HepG2 (cell line): Measurements from ENCODE around the gene TIAM2. TPM values are rescaled to one million over a fixed set of nuclear protein-coding genes. Genes with fewer than 3 reads are reported as not detected.

Experiments used
- AHR ChIP-seq: IDR thresholded peaks from 2 replicates; pipeline ENCODE4 v1.6.1; 2018; ENCODE audit warnings: missing genetic modification reagents, missing compliant biosample characterization
- AKAP8 ChIP-seq: sonication (generic); formaldehyde crosslinking; IDR thresholded peaks from 2 replicates; pipeline ENCODE4 v1.5.1; 2020; ENCODE audit warnings: mild to moderate bottlenecking, missing genetic modification reagents
- ARID3A ChIP-seq: IDR thresholded peaks from 2 replicates; pipeline ENCODE4 v1.6.1; 2012; ENCODE audit warnings: low read depth, low read length, improper control_type of control experiment
- CEBPB ChIP-seq: IDR thresholded peaks from 2 replicates; pipeline ENCODE4 v1.6.1; 2011; ENCODE audit warnings: low read depth, low read length, improper control_type of control experiment, borderline replicate concordance
- CHD4 ChIP-seq: fragments of 200-600 bp; sonication (generic); IDR thresholded peaks from 2 replicates; pipeline ENCODE4 v1.7.0; 2017; ENCODE audit warnings: mild to moderate bottlenecking, low read length, borderline replicate concordance
- FIP1L1 ChIP-seq: fragments of 200-400 bp; formaldehyde crosslinking; IDR thresholded peaks from 2 replicates; pipeline ENCODE4 v1.6.1; 2018; ENCODE audit warnings: low read depth, mild to moderate bottlenecking, low read length, moderate library complexity, borderline replicate concordance; ENCODE audit not compliant: insufficient read depth
- FOSL2 ChIP-seq: sonication (generic); formaldehyde crosslinking; IDR thresholded peaks from 2 replicates; pipeline ENCODE4 v1.4.0; 2020; ENCODE audit warnings: missing genetic modification reagents
- HNRNPH1 ChIP-seq: fragments of 200-400 bp; formaldehyde crosslinking; optimal IDR thresholded peaks from 2 replicates; pipeline ENCODE3; 2017; ENCODE audit warnings: mild to moderate bottlenecking, low read depth, low read length
- HOXA7 ChIP-seq: sonication (generic); formaldehyde crosslinking; IDR thresholded peaks from 2 replicates; pipeline ENCODE4 v1.8.1; 2022; ENCODE audit warnings: mild to moderate bottlenecking, missing genetic modification reagents, moderate library complexity
- MAFK ChIP-seq, 2 experiments: IDR thresholded peaks in 1 of 2; conservative IDR thresholded peaks in 1 of 2; 2 replicates each; pipeline ENCODE4 v1.6.1; 2011; ENCODE audit warnings: improper control_type of control experiment in 2 of 2, low read length in 2 of 2
- MTF2 ChIP-seq: sonication (generic); formaldehyde crosslinking; IDR thresholded peaks from 2 replicates; pipeline ENCODE4 v1.5.0; 2020; ENCODE audit warnings: missing genetic modification reagents, borderline replicate concordance
- RBM22 ChIP-seq: fragments of 200-400 bp; formaldehyde crosslinking; optimal IDR thresholded peaks from 2 replicates; pipeline ENCODE3; 2017; ENCODE audit warnings: mild to moderate bottlenecking, low read length, moderate library complexity
- SAFB2 ChIP-seq: sonication (generic); formaldehyde crosslinking; IDR thresholded peaks from 2 replicates; pipeline ENCODE4 v1.5.1; 2020; ENCODE audit warnings: missing genetic modification reagents, low read depth, mild to moderate bottlenecking, borderline replicate concordance
- ZBTB33 ChIP-seq: sonication (generic); formaldehyde crosslinking; IDR thresholded peaks from 2 replicates; pipeline ENCODE4 v1.4.0; 2020; ENCODE audit warnings: missing genetic modification reagents
- ZBTB49 ChIP-seq: sonication (generic); formaldehyde crosslinking; IDR thresholded peaks from 2 replicates; pipeline ENCODE4 v1.4.0; 2020; ENCODE audit warnings: missing genetic modification reagents, borderline replicate concordance
- ZKSCAN8 ChIP-seq: IDR thresholded peaks from 2 replicates; pipeline ENCODE4 v1.6.1; 2016; ENCODE audit warnings: borderline replicate concordance, missing genetic modification reagents, missing compliant biosample characterization
- ZMYM4 ChIP-seq: sonication (generic); formaldehyde crosslinking; IDR thresholded peaks from 2 replicates; pipeline ENCODE4 v1.8.1; 2023; ENCODE audit warnings: mild to moderate bottlenecking, missing genetic modification reagents
- ZNF251 ChIP-seq: sonication (generic); formaldehyde crosslinking; IDR thresholded peaks from 2 replicates; pipeline ENCODE4 v1.9.0; 2021; ENCODE audit warnings: mild to moderate bottlenecking, missing genetic modification reagents
- ZNF468 ChIP-seq: sonication (generic); formaldehyde crosslinking; IDR thresholded peaks from 2 replicates; pipeline ENCODE4 v1.8.0; 2022; ENCODE audit warnings: mild to moderate bottlenecking, moderate library complexity, missing genetic modification reagents
- ZNF558 ChIP-seq: sonication (generic); formaldehyde crosslinking; IDR thresholded peaks from 2 replicates; pipeline ENCODE4 v1.9.0; 2022; ENCODE audit warnings: mild to moderate bottlenecking, missing genetic modification reagents, borderline replicate concordance
- ZNF580 ChIP-seq: IDR thresholded peaks from 2 replicates; pipeline ENCODE4 v1.6.1; 2016; ENCODE audit warnings: low read depth, borderline replicate concordance
- ZNF761 ChIP-seq: sonication (generic); formaldehyde crosslinking; conservative IDR thresholded peaks from 2 replicates; pipeline ENCODE4 v1.4.0; 2020; ENCODE audit warnings: mild to moderate bottlenecking, missing genetic modification reagents
- ZNF777 ChIP-seq: sonication (generic); formaldehyde crosslinking; IDR thresholded peaks from 2 replicates; pipeline ENCODE4 v1.4.0; 2020; ENCODE audit warnings: missing genetic modification reagents
- ZNF879 ChIP-seq: sonication (generic); formaldehyde crosslinking; IDR thresholded peaks from 2 replicates; pipeline ENCODE4 v1.8.1; 2023; ENCODE audit warnings: missing genetic modification reagents
- polyA plus RNA-seq, 8 experiments: library from polyadenylated mRNA; depleted of rRNA in 3 of 8; stranded (reverse) in 7 of 8; unstranded in 1 of 8; fragments of >200 nt; fragmentation: Illumina TruSeq in 4 of 8; extraction: Trizol in 4 of 8; gene quantifications; 2 replicates each; pipeline versions ENCODE4 v1.2.1 to v1.2.3, GENCODE V29; 2011 to 2016; ENCODE audit warnings: low read depth in 4 of 8, missing spikeins in 1 of 8, mixed read lengths in 1 of 8; ENCODE audit not compliant: insufficient read depth in 1 of 8
- total RNA-seq, 5 experiments: library from RNA; depleted of rRNA; stranded (reverse); fragments of >200 nt; fragmentation: Illumina TruSeq; extraction: Trizol; gene quantifications; 2 replicates each; pipeline ENCODE4 v1.2.3, GENCODE V29; 2016; ENCODE audit warnings: low read depth in 1 of 5

Gene TIAM2
- total and polyA plus RNA-seq, 2 of the 13 experiments (the other 11 are each of a cell fraction or from before 2014, with no cell fraction given) = 4.1 to 4.5 TPM

DNA sequence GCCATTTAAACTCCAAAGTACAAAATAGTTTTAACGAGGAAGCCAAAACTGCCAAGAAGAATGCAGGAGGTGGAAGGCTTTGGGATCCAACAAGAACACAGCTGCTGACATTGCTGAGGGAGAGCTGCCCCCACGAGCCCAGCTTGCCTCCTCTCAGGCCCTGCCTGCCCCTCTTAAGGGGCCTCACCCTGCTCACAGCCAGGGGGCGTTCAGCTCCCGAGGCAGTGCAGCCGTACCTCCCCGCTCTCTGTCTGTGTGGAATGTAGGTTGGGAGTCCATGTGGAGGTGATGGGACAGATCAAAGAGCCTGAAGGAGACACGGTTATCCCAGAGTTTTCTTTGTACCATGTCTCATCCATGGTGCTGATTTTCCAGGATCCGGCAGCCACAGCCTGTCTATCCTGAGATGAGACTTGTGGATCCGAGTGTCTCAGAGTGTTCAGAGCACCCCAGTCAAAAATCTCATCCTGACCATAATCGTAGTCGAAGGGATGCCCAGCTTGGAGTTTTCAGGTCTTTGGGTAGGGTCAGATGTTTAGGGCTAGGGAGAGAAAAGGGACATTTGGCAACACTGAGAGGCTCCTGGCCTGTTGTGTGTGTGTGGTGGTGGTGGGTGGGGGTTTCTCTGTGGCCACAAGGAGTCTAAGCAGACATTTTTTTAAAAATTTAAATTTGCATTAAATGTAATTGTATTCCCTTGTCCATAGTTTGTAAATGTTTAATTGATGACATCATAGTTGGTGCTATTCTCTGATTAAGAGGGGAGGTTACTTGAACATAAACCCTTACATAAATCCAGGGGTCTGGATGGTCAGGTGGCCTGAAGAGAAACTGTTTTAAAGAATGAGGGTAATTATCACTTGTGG, 157.3 kb downstream of the TIAM2 start (continued):
- no peak for TF ChIP-seq MTF2 (CRISPR knock-in tag)
- no peak for TF ChIP-seq AKAP8
- no peak for TF ChIP-seq MAFK (conservative IDR thresholded peaks at IDR 0.05 in 1 of 2, IDR thresholded peaks at IDR 0.05 in 1 of 2; ENCODE audit: low read length in 2 of 2)
- no peak for TF ChIP-seq ZBTB33 (CRISPR knock-in tag)
- TF ChIP-seq ZNF468 (CRISPR knock-in tag) = no peak
- TF ChIP-seq FOSL2 (CRISPR knock-in tag) = 0 out of 2 replicates have a peak, but pooled peaks have one; percentile 19
- TF ChIP-seq CEBPB = no peak
- no peak for TF ChIP-seq ZKSCAN8 (CRISPR knock-in tag)
- no peak for TF ChIP-seq HOXA7 (CRISPR knock-in tag)
- peak; percentile 45; the same call in 1 of the 2 replicates for TF ChIP-seq ZNF580 (CRISPR knock-in tag)
- TF ChIP-seq ZMYM4 (CRISPR knock-in tag) = peak; percentile 40; the same call in 1 of the 2 replicates
- TF ChIP-seq ZNF777 = no peak
- TF ChIP-seq ZNF879 (CRISPR knock-in tag) = no peak
- TF ChIP-seq ZNF761 (CRISPR knock-in tag) = no peak
- TF ChIP-seq FIP1L1 = no peak
- 0 out of 2 replicates have a peak, but pooled peaks have one; percentile 68 for TF ChIP-seq AHR
- TF ChIP-seq ZNF251 (CRISPR knock-in tag) = no peak
- no peak for TF ChIP-seq ZNF558
- TF ChIP-seq HNRNPH1 = no peak
- no peak for TF ChIP-seq ARID3A
- no peak for TF ChIP-seq CHD4
- no peak for TF ChIP-seq ZBTB49 (CRISPR knock-in tag)
- no peak for TF ChIP-seq SAFB2 (CRISPR knock-in tag)
- no peak for TF ChIP-seq RBM22
